NB4 (cell line): ENCODE measurements around the gene HNRNPU.

Experiments
- CTCF ChIP-seq: IDR thresholded peaks from one replicate; pipeline ENCODE4 v1.5.1; 2012; ENCODE audit warnings: low read depth, low read length
- POLR2A ChIP-seq: IDR thresholded peaks from 2 replicates; pipeline ENCODE4 v1.6.1; 2011; ENCODE audit warnings: mild to moderate bottlenecking; ENCODE audit not compliant: insufficient read length; ENCODE audit errors: extremely low read depth

GRCh38 chr1:244861683-244862082, 2.7 kb downstream of the HNRNPU start:
- no peak for TF ChIP-seq CTCF
- no peak for TF ChIP-seq POLR2A
